HepG2 (cell line): Measurements from ENCODE around the gene ATN1. TPM values are rescaled to one million over a fixed set of nuclear protein-coding genes. Genes with fewer than 3 reads are reported as not detected.

ENCODE experiments used
- ATM ChIP-seq: fragments of 450-650 bp; IDR thresholded peaks from 2 replicates; pipeline ENCODE4 v1.7.1; 2017; ENCODE audit warnings: mild to moderate bottlenecking, borderline replicate concordance
- CREM ChIP-seq, 2 experiments: sonication (generic) in 1 of 2; formaldehyde crosslinking in 1 of 2; IDR thresholded peaks; 2 replicates each; pipeline versions ENCODE4 v1.4.0 to v1.6.1; 2016 to 2020; ENCODE audit warnings: antibody characterized with exemption in 1 of 2, mild to moderate bottlenecking in 1 of 2, missing genetic modification reagents in 1 of 2
- FOXP1 ChIP-seq, 2 experiments: fragments of 450-650 bp in 1 of 2; IDR thresholded peaks; 2 replicates each; pipeline ENCODE4 v1.6.1; 2017 to 2018; ENCODE audit warnings: antibody characterized with exemption in 1 of 2
- HOXA7 ChIP-seq: sonication (generic); formaldehyde crosslinking; IDR thresholded peaks from 2 replicates; pipeline ENCODE4 v1.8.1; 2022; ENCODE audit warnings: mild to moderate bottlenecking, missing genetic modification reagents, moderate library complexity
- JARID2 ChIP-seq: sonication (generic); formaldehyde crosslinking; IDR thresholded peaks from 2 replicates; pipeline ENCODE4 v1.8.1; 2023; ENCODE audit warnings: missing genetic modification reagents, inconsistent platforms; ENCODE audit not compliant: insufficient replicate concordance
- KLF15 ChIP-seq: sonication (generic); formaldehyde crosslinking; IDR thresholded peaks from 2 replicates; pipeline ENCODE4 v1.8.1; 2023; ENCODE audit warnings: borderline replicate concordance, mild to moderate bottlenecking, inconsistent platforms, missing genetic modification reagents, mixed read lengths
- KLF9 ChIP-seq: IDR thresholded peaks from 2 replicates; pipeline ENCODE4 v1.6.1; 2016; ENCODE audit warnings: low read depth
- NCOR1 ChIP-seq: fragments of 200-600 bp; sonication (generic); IDR thresholded peaks from 2 replicates; pipeline ENCODE4 v1.7.0; 2017; ENCODE audit warnings: antibody characterized with exemption, low read length, borderline replicate concordance
- NFE2L2 ChIP-seq: fragments of 150-350 bp; IDR thresholded peaks from 2 replicates; pipeline ENCODE4 v1.6.1; 2014; ENCODE audit warnings: low read length
- SOX13 ChIP-seq, 3 experiments: fragments of 450-650 bp in 1 of 3; sonication (generic) in 1 of 3; formaldehyde crosslinking in 1 of 3; IDR thresholded peaks in 2 of 3; conservative IDR thresholded peaks in 1 of 3; 2 replicates each; pipeline versions ENCODE4 v1.5.0 to v1.6.1; 2016 to 2020; ENCODE audit warnings: antibody characterized with exemption in 1 of 3, mild to moderate bottlenecking in 1 of 3, missing compliant biosample characterization in 1 of 3, missing genetic modification reagents in 1 of 3, moderate library complexity in 1 of 3
- SOX5 ChIP-seq: IDR thresholded peaks from 2 replicates; pipeline ENCODE4 v1.6.1; 2016; ENCODE audit warnings: borderline replicate concordance
- TP53 ChIP-seq: sonication (generic); formaldehyde crosslinking; conservative IDR thresholded peaks from 2 replicates; pipeline ENCODE4 v1.4.0; 2020; ENCODE audit warnings: missing genetic modification reagents
- TRIM24 ChIP-seq: sonication (generic); formaldehyde crosslinking; IDR thresholded peaks from 2 replicates; pipeline ENCODE4 v1.8.0; 2022; ENCODE audit warnings: mild to moderate bottlenecking, missing genetic modification reagents
- ZFP1 ChIP-seq: IDR thresholded peaks from 2 replicates; pipeline ENCODE4 v1.6.1; 2016
- ZKSCAN5 ChIP-seq: sonication (generic); formaldehyde crosslinking; IDR thresholded peaks from 2 replicates; pipeline ENCODE4 v1.5.1; 2020; ENCODE audit warnings: mild to moderate bottlenecking, missing genetic modification reagents
- ZNF138 ChIP-seq: sonication (generic); formaldehyde crosslinking; IDR thresholded peaks from 2 replicates; pipeline ENCODE4 v1.5.0; 2020; ENCODE audit warnings: mild to moderate bottlenecking, low read depth, missing genetic modification reagents
- ZNF350 ChIP-seq: sonication (generic); formaldehyde crosslinking; IDR thresholded peaks from 2 replicates; pipeline ENCODE4 v1.4.0; 2020; ENCODE audit warnings: mild to moderate bottlenecking, low read depth, missing genetic modification reagents, borderline replicate concordance
- ZNF484 ChIP-seq: sonication (generic); formaldehyde crosslinking; IDR thresholded peaks from 2 replicates; pipeline ENCODE4 v1.5.1; 2020; ENCODE audit warnings: mild to moderate bottlenecking, low read depth, missing genetic modification reagents, borderline replicate concordance
- ZNF577 ChIP-seq: sonication (generic); formaldehyde crosslinking; IDR thresholded peaks from 2 replicates; pipeline ENCODE4 v1.4.0; 2020; ENCODE audit warnings: mild to moderate bottlenecking, low read depth, missing genetic modification reagents, borderline replicate concordance
- ZNF660 ChIP-seq: sonication (generic); formaldehyde crosslinking; IDR thresholded peaks from 2 replicates; pipeline ENCODE4 v1.5.1; 2020; ENCODE audit warnings: mild to moderate bottlenecking, low read depth, missing genetic modification reagents, borderline replicate concordance
- polyA plus RNA-seq, 8 experiments: library from polyadenylated mRNA; depleted of rRNA in 3 of 8; stranded (reverse) in 7 of 8; unstranded in 1 of 8; fragments of >200 nt; fragmentation: Illumina TruSeq in 4 of 8; extraction: Trizol in 4 of 8; gene quantifications; 2 replicates each; pipeline versions ENCODE4 v1.2.1 to v1.2.3, GENCODE V29; 2011 to 2016; ENCODE audit warnings: low read depth in 4 of 8, missing spikeins in 1 of 8, mixed read lengths in 1 of 8; ENCODE audit not compliant: insufficient read depth in 1 of 8
- total RNA-seq, 5 experiments: library from RNA; depleted of rRNA; stranded (reverse); fragments of >200 nt; fragmentation: Illumina TruSeq; extraction: Trizol; gene quantifications; 2 replicates each; pipeline ENCODE4 v1.2.3, GENCODE V29; 2016; ENCODE audit warnings: low read depth in 1 of 5
- TF ChIP-seq, protein P1 (sequence below): sonication (generic); formaldehyde crosslinking; IDR thresholded peaks from 2 replicates; pipeline ENCODE4 v1.4.0; 2020; ENCODE audit warnings: missing genetic modification reagents
- TF ChIP-seq, protein P2 (sequence below): IDR thresholded peaks from 2 replicates; pipeline ENCODE4 v1.6.1; 2012; ENCODE audit warnings: inconsistent platforms
- TF ChIP-seq, protein P3 (sequence below): IDR thresholded peaks from 2 replicates; pipeline ENCODE4 v1.6.1; 2018; ENCODE audit warnings: missing genetic modification reagents, mild to moderate bottlenecking, missing compliant biosample characterization

The ATN1 gene
- total and polyA plus RNA-seq, 2 of the 13 experiments (the other 11 are each of a cell fraction or from before 2014, with no cell fraction given), result 2.1 to 8.6 TPM

- TF ChIP-seq, protein P1, sequence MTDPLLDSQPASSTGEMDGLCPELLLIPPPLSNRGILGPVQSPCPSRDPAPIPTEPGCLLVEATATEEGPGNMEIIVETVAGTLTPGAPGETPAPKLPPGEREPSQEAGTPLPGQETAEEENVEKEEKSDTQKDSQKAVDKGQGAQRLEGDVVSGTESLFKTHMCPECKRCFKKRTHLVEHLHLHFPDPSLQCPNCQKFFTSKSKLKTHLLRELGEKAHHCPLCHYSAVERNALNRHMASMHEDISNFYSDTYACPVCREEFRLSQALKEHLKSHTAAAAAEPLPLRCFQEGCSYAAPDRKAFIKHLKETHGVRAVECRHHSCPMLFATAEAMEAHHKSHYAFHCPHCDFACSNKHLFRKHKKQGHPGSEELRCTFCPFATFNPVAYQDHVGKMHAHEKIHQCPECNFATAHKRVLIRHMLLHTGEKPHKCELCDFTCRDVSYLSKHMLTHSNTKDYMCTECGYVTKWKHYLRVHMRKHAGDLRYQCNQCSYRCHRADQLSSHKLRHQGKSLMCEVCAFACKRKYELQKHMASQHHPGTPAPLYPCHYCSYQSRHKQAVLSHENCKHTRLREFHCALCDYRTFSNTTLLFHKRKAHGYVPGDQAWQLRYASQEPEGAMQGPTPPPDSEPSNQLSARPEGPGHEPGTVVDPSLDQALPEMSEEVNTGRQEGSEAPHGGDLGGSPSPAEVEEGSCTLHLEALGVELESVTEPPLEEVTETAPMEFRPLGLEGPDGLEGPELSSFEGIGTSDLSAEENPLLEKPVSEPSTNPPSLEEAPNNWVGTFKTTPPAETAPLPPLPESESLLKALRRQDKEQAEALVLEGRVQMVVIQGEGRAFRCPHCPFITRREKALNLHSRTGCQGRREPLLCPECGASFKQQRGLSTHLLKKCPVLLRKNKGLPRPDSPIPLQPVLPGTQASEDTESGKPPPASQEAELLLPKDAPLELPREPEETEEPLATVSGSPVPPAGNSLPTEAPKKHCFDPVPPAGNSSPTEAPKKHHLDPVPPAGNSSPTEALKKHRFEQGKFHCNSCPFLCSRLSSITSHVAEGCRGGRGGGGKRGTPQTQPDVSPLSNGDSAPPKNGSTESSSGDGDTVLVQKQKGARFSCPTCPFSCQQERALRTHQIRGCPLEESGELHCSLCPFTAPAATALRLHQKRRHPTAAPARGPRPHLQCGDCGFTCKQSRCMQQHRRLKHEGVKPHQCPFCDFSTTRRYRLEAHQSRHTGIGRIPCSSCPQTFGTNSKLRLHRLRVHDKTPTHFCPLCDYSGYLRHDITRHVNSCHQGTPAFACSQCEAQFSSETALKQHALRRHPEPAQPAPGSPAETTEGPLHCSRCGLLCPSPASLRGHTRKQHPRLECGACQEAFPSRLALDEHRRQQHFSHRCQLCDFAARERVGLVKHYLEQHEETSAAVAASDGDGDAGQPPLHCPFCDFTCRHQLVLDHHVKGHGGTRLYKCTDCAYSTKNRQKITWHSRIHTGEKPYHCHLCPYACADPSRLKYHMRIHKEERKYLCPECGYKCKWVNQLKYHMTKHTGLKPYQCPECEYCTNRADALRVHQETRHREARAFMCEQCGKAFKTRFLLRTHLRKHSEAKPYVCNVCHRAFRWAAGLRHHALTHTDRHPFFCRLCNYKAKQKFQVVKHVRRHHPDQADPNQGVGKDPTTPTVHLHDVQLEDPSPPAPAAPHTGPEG (CRISPR knock-in tag), result no peak
- TF ChIP-seq NFE2L2 (no peak), ZKSCAN5 (CRISPR knock-in tag) (no peak), HOXA7 (CRISPR knock-in tag) (peak; percentile 97), ZFP1 (peak; percentile 94), KLF9 (CRISPR knock-in tag) (peak; percentile 98), TP53 (CRISPR knock-in tag) (peak; percentile 38; the same call in 1 of the 2 replicates), ATM (no peak), SOX5 (CRISPR knock-in tag) (peak; percentile 69), ZNF577 (0 out of 2 replicates have a peak, but pooled peaks have one; percentile 51), JARID2 (no peak), FOXP1 (IDR thresholded peaks at IDR 0.05) (no peak; the same call in 1 of the 2 replicates), FOXP1 (CRISPR knock-in tag; IDR thresholded peaks at IDR 0.05) (peak; percentile 51; the same call in 1 of the 2 replicates), ZNF138 (CRISPR knock-in tag) (no peak; the same call in 1 of the 2 replicates), SOX13 (IDR thresholded peaks at IDR 0.05) (peak; percentile 89), SOX13 (CRISPR knock-in tag; conservative IDR thresholded peaks at IDR 0.05 in 1 of 2, IDR thresholded peaks at IDR 0.05 in 1 of 2) (peak; percentile 70 to 98; a peak in 2 of 4 replicates), ZNF484 (no peak), CREM (IDR thresholded peaks at IDR 0.05) (peak; percentile 86), CREM (CRISPR knock-in tag; IDR thresholded peaks at IDR 0.05) (no peak), ZNF660 (CRISPR knock-in tag) (no peak), NCOR1 (no peak), TRIM24 (no peak), ZNF350 (CRISPR knock-in tag) (peak; percentile 82; the same call in 1 of the 2 replicates), KLF15 (CRISPR knock-in tag) (0 out of 2 replicates have a peak, but pooled peaks have one; percentile 59)
- TF ChIP-seq, protein P2, sequence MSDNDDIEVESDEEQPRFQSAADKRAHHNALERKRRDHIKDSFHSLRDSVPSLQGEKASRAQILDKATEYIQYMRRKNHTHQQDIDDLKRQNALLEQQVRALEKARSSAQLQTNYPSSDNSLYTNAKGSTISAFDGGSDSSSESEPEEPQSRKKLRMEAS, result no peak; the same call in 1 of the 2 replicates
- TF ChIP-seq, protein P3, sequence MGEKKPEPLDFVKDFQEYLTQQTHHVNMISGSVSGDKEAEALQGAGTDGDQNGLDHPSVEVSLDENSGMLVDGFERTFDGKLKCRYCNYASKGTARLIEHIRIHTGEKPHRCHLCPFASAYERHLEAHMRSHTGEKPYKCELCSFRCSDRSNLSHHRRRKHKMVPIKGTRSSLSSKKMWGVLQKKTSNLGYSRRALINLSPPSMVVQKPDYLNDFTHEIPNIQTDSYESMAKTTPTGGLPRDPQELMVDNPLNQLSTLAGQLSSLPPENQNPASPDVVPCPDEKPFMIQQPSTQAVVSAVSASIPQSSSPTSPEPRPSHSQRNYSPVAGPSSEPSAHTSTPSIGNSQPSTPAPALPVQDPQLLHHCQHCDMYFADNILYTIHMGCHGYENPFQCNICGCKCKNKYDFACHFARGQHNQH (CRISPR knock-in tag), result peak; percentile 87
Measured at GRCh38 chr12:6943722-6944380, 16.1 kb downstream of the ATN1 start, which contains the start of the genes C12orf57 and RNU7-1 (continued).
